SU-DHL-6 (cell line): ENCODE results near the gene ME2.
"Not testable (repeated sequence)": the region's sequence is repeated elsewhere in the genome, so short reads cannot be mapped to it uniquely, and the experiment has no call there.

Experiments used
- H2AFZ ChIP-seq: fragments of 200-600 bp; sonication (generic); 2 replicates; pipeline ENCODE4 v1.6.1; 2014; ENCODE audit warnings: low read depth, mild to moderate bottlenecking, moderate library complexity, mixed read lengths, antibody characterized with exemption, low read length; ENCODE audit not compliant: severe bottlenecking
- H3F3A ChIP-seq: fragments of 200-600 bp; shearing (Covaris generic); 2 replicates; pipeline ENCODE4 v1.6.0; 2016; ENCODE audit warnings: antibody characterized with exemption, mild to moderate bottlenecking; ENCODE audit not compliant: insufficient read depth
- H3K27ac ChIP-seq: fragments of 200-600 bp; sonication (generic); 2 replicates; pipeline ENCODE4 v1.5.1; 2016; ENCODE audit warnings: low read depth, mild to moderate bottlenecking, low read length, moderate library complexity, mixed read lengths
- H3K27me3 ChIP-seq: fragments of 200-600 bp; sonication (generic), shearing (Covaris generic); 2 replicates; pipeline ENCODE4 v1.6.0; 2014; ENCODE audit warnings: mild to moderate bottlenecking, low read length
- H3K36me3 ChIP-seq: fragments of 200-600 bp; sonication (generic); 2 replicates; pipeline ENCODE4 v1.6.1; 2014; ENCODE audit warnings: mild to moderate bottlenecking, low read length, mixed read lengths
- H3K4me2 ChIP-seq: fragments of 300-600, 200-600 bp; shearing (Covaris generic), sonication (generic); 2 replicates; pipeline ENCODE4 v1.6.0; 2014; ENCODE audit warnings: low read length, low read depth, mild to moderate bottlenecking; ENCODE audit not compliant: poor library complexity, severe bottlenecking
- H3K4me3 ChIP-seq: fragments of 200-600 bp; sonication (generic); 2 replicates; pipeline ENCODE4 v1.5.1; 2014; ENCODE audit warnings: antibody characterized with exemption, low read length, mild to moderate bottlenecking, mixed read lengths; ENCODE audit not compliant: insufficient read depth, poor library complexity, severe bottlenecking
- H3K79me2 ChIP-seq: fragments of 200-600 bp; sonication (generic); 2 replicates; pipeline ENCODE4 v1.6.1; 2014; ENCODE audit warnings: mild to moderate bottlenecking, low read length, moderate library complexity; ENCODE audit not compliant: insufficient read depth
- H3K9ac ChIP-seq: fragments of 200-600 bp; sonication (generic); 2 replicates; pipeline ENCODE4 v1.7.0; 2014; ENCODE audit warnings: mild to moderate bottlenecking, low read length
- H3K9me2 ChIP-seq: fragments of 200-600 bp; sonication (generic); replicated peaks from 2 replicates; pipeline ENCODE4 v1.6.1; 2014; ENCODE audit warnings: low read length; ENCODE audit not compliant: insufficient read depth
- H3K9me3 ChIP-seq: fragments of 200-600 bp; sonication (generic); 2 replicates; pipeline ENCODE4 v1.6.1; 2014; ENCODE audit warnings: low read length, mixed read lengths; ENCODE audit not compliant: insufficient read depth
- H4K20me1 ChIP-seq: fragments of 200-600 bp; sonication (generic); 2 replicates; pipeline ENCODE4 v1.6.1; 2014; ENCODE audit warnings: low read depth, mild to moderate bottlenecking, antibody characterized with exemption, low read length, moderate library complexity, mixed read lengths
- CTCF ChIP-seq: fragments of 200-600 bp; sonication (generic); IDR thresholded peaks from one replicate; pipeline ENCODE4 v1.5.1; 2017; ENCODE audit warnings: antibody characterized with exemption, mild to moderate bottlenecking, low read length, moderate library complexity; ENCODE audit not compliant: insufficient read depth, poor library complexity, severe bottlenecking
- EZH2phosphoT487 ChIP-seq: fragments of 200-600 bp; sonication (generic), shearing (Covaris generic); conservative IDR thresholded peaks from 2 replicates; pipeline ENCODE4 v1.6.1; 2018; ENCODE audit warnings: mild to moderate bottlenecking, antibody characterized with exemption, low read length, moderate library complexity, mixed read lengths

Gene ME2

DNA sequence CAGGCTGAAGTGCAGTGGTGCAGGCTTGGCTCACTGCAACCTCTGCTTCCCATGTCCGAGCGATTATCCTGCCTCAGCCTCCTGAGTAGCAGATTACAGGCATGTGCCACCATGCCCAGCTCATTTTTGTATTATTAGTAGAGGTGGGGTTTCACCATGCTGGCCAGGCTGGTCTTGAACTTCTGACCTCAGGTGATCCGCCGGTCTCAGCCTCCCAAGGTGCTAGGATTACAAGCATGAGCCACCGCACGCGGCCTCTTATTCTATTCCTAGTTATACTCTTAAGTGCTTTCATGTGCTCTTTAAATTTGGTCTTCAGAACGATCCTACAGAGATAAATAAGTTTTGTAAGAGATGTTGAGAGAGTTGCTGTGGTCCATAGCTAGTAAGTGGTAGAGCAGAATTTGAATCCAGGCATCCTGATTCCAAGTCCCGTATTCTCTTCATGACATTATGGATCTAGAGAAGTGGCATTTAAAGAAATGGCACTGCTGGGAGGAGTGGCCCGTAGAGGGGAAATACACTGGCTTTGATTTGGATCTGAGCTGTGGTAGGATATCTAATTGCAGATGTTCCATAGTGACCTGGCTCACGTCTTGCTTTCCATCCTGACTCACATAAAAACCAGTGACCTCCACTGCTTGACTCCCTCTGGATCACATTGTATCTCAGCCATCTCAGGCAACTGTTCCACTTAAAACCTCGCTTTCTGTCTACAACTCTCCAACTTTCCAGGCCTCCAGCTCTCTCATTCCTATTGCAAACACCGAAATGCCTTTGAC lies 22.8 kb upstream of the ME2 start:
- no peak overlapping the region for H3K4me2 ChIP-seq
- no peaks in the 10 kb centered on the region for H3K79me2 ChIP-seq
- H3K4me3 ChIP-seq, result no peak overlapping the region
- no peak overlapping the region for H3K9ac ChIP-seq
- H2AFZ ChIP-seq, result no peak overlapping the region
- no peaks in the 10 kb centered on the region for H3K36me3 ChIP-seq
- H3F3A ChIP-seq, result no peaks in the 10 kb centered on the region
- TF ChIP-seq CTCF (no peak), EZH2phosphoT487 (no peak)
- H3K27me3 ChIP-seq, result no peaks in the 10 kb centered on the region
- H3K27ac ChIP-seq, result no peak overlapping the region
- no peaks in the 10 kb centered on the region for H3K9me3 ChIP-seq
- H3K9me2 ChIP-seq, result no peaks in the 10 kb centered on the region
- H4K20me1 ChIP-seq, result no peaks in the 10 kb centered on the region

DNA sequence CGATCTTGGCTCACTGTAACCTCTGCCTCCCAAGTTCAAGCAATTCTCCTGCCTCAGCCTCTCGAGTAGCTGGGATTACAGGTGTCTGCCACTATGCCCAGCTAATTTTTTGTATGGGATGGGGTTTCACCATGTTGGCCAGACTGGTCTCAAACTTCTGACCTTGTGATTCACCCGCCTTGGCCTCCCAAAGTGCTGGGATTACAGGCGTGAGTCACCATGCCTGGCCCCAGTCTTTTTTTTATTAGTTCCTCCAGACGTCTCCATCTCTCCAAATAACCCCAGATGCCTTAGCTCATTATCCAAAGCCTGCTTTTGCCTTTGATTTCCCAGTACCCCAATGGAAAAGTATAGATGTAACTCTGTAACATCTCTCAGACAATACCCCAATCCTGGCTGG lies 21.8 kb upstream of the ME2 start:
- not testable (repeated sequence) for H3K9me3 ChIP-seq, H2AFZ ChIP-seq, H3F3A ChIP-seq, H3K9me2 ChIP-seq, H3K36me3 ChIP-seq, H3K4me3 ChIP-seq, H3K27ac ChIP-seq, H3K9ac ChIP-seq, H3K4me2 ChIP-seq, H4K20me1 ChIP-seq, H3K79me2 ChIP-seq, H3K27me3 ChIP-seq

- Histone ChIP-seq H3K27me3 (no peaks in the 10 kb centered on the region), H4K20me1 (no peaks in the 10 kb centered on the region), H3K79me2 (no peaks in the 10 kb centered on the region), H3K27ac (no peak overlapping the region), H3K36me3 (no peaks in the 10 kb centered on the region), H3K4me2 (no peak overlapping the region), H3K4me3 (no peak overlapping the region), H3K9me2 (no peaks in the 10 kb centered on the region), H2AFZ (no peak overlapping the region), H3K9me3 (no peaks in the 10 kb centered on the region), H3K9ac (no peak overlapping the region), H3F3A (no peaks in the 10 kb centered on the region)
- TF ChIP-seq CTCF, result no peak
- no peak for TF ChIP-seq EZH2phosphoT487
These were observed 21.2 kb upstream of the ME2 start for GRCh38 chr18:50857694-50858093.

DNA sequence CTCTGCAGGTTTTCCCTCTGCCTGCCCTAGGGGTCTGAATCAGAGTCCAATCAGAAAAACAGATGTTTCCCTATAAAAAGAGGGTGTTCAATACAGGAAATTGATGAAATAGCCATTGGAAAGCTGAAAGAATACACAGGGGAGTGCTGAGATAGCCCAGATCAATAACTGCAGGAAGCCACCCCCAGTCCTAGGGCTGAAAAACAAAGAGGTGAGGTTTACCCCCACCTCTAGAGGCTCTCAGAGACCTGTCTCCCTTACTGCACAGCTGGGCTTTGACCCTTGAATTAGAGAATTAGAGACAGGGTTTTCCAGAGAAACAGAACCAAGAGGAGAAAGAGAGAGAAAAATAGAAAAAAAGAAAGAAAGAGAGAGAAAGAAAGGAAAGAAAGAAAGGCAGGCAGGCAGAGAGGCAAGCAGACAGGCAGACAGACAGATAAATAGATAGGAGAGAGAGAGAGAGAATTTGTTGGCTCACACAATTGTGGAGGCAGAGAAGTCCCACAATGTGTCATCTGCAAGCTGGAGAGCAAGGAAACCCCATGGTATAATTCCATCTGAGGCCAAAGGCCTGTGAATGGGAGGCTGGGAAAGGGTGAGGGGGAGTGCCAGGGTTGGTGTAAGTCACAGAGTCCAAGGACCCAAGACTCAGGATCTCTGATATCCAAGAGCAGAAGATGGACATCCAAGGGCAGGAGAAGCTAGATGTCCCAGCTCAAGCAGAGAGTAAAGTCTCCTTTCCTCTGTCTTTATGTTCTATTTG lies 18.9 kb upstream of the ME2 start:
- H3K27me3 ChIP-seq, result no peaks in the 10 kb centered on the region
- no peaks in the 10 kb centered on the region for H3F3A ChIP-seq
- H3K36me3 ChIP-seq, result no peaks in the 10 kb centered on the region
- no peaks in the 10 kb centered on the region for H3K9me2 ChIP-seq
- no peak overlapping the region for H2AFZ ChIP-seq
- H3K9ac ChIP-seq, result no peak overlapping the region
- TF ChIP-seq CTCF, result no peak
- TF ChIP-seq EZH2phosphoT487, result no peak
- H3K79me2 ChIP-seq, result no peaks in the 10 kb centered on the region
- H3K4me2 ChIP-seq, result no peak overlapping the region
- H3K9me3 ChIP-seq, result no peaks in the 10 kb centered on the region
- H4K20me1 ChIP-seq, result no peaks in the 10 kb centered on the region
- H3K4me3 ChIP-seq, result no peak overlapping the region
- no peak overlapping the region for H3K27ac ChIP-seq
